H1 (cell line): ENCODE data around the gene COL1A1. TPM values are rescaled to one million over a fixed set of nuclear protein-coding genes. Genes with fewer than 3 reads are reported as not detected.

ENCODE experiments used
- CTCF ChIA-PET: fragments of 300-600 bp; sonication (Branson Sonifier 250); formaldehyde crosslinking; loops from one replicate; lab custom pipeline; 2021; ENCODE audit not compliant: partially characterized antibody; lab: Charles Lee
- POLR2A ChIA-PET: fragments of 300-600 bp; sonication (Branson Sonifier 250); formaldehyde crosslinking; loops from one replicate; lab custom pipeline; 2021; ENCODE audit warnings: inconsistent platforms; ENCODE audit not compliant: partially characterized antibody; lab: Charles Lee
- DNase-seq, 2 experiments: peaks; one replicate each; pipeline versions ENCODE4 v3.0.0 to v3.0.0-alpha.2; 2010 to 2022; ENCODE audit warnings: low spot score in 2 of 2, low read depth in 1 of 2, mixed read lengths in 1 of 2
- FAIRE-seq: peaks from 2 replicates; lab custom pipeline; 2011; peaks lifted over from hg19 to GRCh38; lab: Jason Lieb, UNC
- H2AFZ ChIP-seq: 2 replicates; pipeline ENCODE4 v1.8.1; 2012; ENCODE audit warnings: low read length, inconsistent platforms
- H2AK5ac ChIP-seq: 2 replicates; pipeline ENCODE4 v1.6.1; 2013; ENCODE audit warnings: low read depth, low read length
- H2BK120ac ChIP-seq: replicated peaks from 2 replicates; pipeline ENCODE3; 2013; ENCODE audit warnings: low read depth, low read length, inconsistent platforms
- H2BK12ac ChIP-seq: 2 replicates; pipeline ENCODE4 v1.6.1; 2013; ENCODE audit warnings: low read depth, low read length
- H2BK15ac ChIP-seq: 2 replicates; pipeline ENCODE4 v1.6.1; 2013; ENCODE audit warnings: low read length
- H2BK20ac ChIP-seq: 2 replicates; pipeline ENCODE4 v1.6.1; 2013; ENCODE audit warnings: low read length
- H2BK5ac ChIP-seq: 2 replicates; pipeline ENCODE4 v1.6.1; 2013; ENCODE audit warnings: low read depth, low read length
- H3K14ac ChIP-seq: 2 replicates; pipeline ENCODE4 v1.6.1; 2013; ENCODE audit warnings: inconsistent platforms; ENCODE audit not compliant: insufficient read length
- H3K18ac ChIP-seq: 2 replicates; pipeline ENCODE4 v1.6.1; 2013; ENCODE audit warnings: low read length; ENCODE audit errors: extremely low read depth
- H3K23ac ChIP-seq: 2 replicates; pipeline ENCODE4 v1.6.1; 2013; ENCODE audit warnings: inconsistent platforms; ENCODE audit not compliant: insufficient read length
- H3K23me2 ChIP-seq: 2 replicates; pipeline ENCODE4 v1.6.1; 2013; ENCODE audit warnings: low read depth, low read length
- H3K27ac ChIP-seq: 2 replicates; pipeline ENCODE4 v1.6.1; 2011; ENCODE audit warnings: low read depth, low read length, inconsistent platforms
- H3K27me3 ChIP-seq, 4 experiments: replicated peaks in 1 of 4; 1 replicate in 1 of 4; 2 replicates in 3 of 4; pipeline versions ENCODE4 v1.6.1 to v1.8.1; 2011 to 2013; ENCODE audit warnings: low read length in 3 of 4, mild to moderate bottlenecking in 3 of 4, inconsistent platforms in 2 of 4, mixed read lengths in 2 of 4, moderate library complexity in 1 of 4; ENCODE audit not compliant: control insufficient read depth in 3 of 4, insufficient read depth in 3 of 4; ENCODE audit errors: extremely low read depth in 1 of 4
- H3K36me3 ChIP-seq, 4 experiments: 2 replicates each; pipeline versions ENCODE4 v1.6.1 to v1.8.1; 2011 to 2013; ENCODE audit warnings: mild to moderate bottlenecking in 4 of 4, low read length in 3 of 4, moderate library complexity in 2 of 4, control low read depth in 1 of 4, inconsistent platforms in 1 of 4; ENCODE audit not compliant: insufficient read depth in 4 of 4, control insufficient read depth in 2 of 4
- H3K4ac ChIP-seq: replicated peaks from 2 replicates; pipeline ENCODE3; 2013; ENCODE audit warnings: low read length, low read depth, mixed read lengths, inconsistent platforms; ENCODE audit not compliant: insufficient read length
- H3K4me1 ChIP-seq, 4 experiments: replicated peaks in 1 of 4; 1 replicate in 1 of 4; 2 replicates in 3 of 4; pipeline versions ENCODE4 v1.6.1 to v1.8.1; 2011 to 2013; ENCODE audit warnings: low read length in 3 of 4, inconsistent platforms in 2 of 4, mixed read lengths in 1 of 4; ENCODE audit not compliant: insufficient read depth in 4 of 4, control insufficient read depth in 3 of 4
- H3K4me2 ChIP-seq, 2 experiments: 2 replicates each; pipeline versions ENCODE4 v1.6.1 to v1.8.1; 2011 to 2013; ENCODE audit warnings: low read depth in 2 of 2, low read length in 2 of 2, control low read depth in 1 of 2, inconsistent platforms in 1 of 2, mild to moderate bottlenecking in 1 of 2; ENCODE audit not compliant: insufficient read depth in 1 of 2
- H3K4me3 ChIP-seq, 4 experiments: fragments of 200-600, 300-600 bp in 1 of 4; sonication (generic), shearing (Covaris generic), sonication (Bioruptor Twin) in 1 of 4; 2 replicates each; pipeline versions ENCODE4 v1.5.1 to v1.8.1; 2011 to 2016; ENCODE audit warnings: low read length in 4 of 4, low read depth in 3 of 4, control low read depth in 2 of 4, inconsistent platforms in 2 of 4, mild to moderate bottlenecking in 2 of 4, mixed read lengths in 1 of 4, moderate library complexity in 1 of 4; ENCODE audit not compliant: insufficient read depth in 2 of 4; ENCODE audit errors: extremely low read depth in 1 of 4
- H3K56ac ChIP-seq: replicated peaks from 2 replicates; pipeline ENCODE3; 2013; ENCODE audit warnings: low read depth, mild to moderate bottlenecking, mixed read lengths, low read length, inconsistent platforms; ENCODE audit not compliant: insufficient read length
- H3K79me1 ChIP-seq: 2 replicates; pipeline ENCODE4 v1.6.1; 2013; ENCODE audit warnings: low read depth, low read length, control low read depth
- H3K79me2 ChIP-seq, 2 experiments: 2 replicates each; pipeline versions ENCODE4 v1.6.1 to v1.8.1; 2012 to 2013; ENCODE audit warnings: low read length in 2 of 2, mild to moderate bottlenecking in 2 of 2, inconsistent platforms in 1 of 2; ENCODE audit not compliant: insufficient read depth in 2 of 2, control insufficient read depth in 1 of 2
- H3K9ac ChIP-seq, 4 experiments: replicated peaks in 1 of 4; 1 replicate in 1 of 4; 2 replicates in 3 of 4; pipeline versions ENCODE4 v1.6.1 to v1.8.1; 2011 to 2013; ENCODE audit warnings: low read depth in 3 of 4, low read length in 3 of 4, control low read depth in 2 of 4, mild to moderate bottlenecking in 2 of 4, moderate library complexity in 2 of 4, inconsistent platforms in 1 of 4; ENCODE audit errors: extremely low read depth in 1 of 4
- H3K9me3 ChIP-seq, 2 experiments: 2 replicates each; pipeline versions ENCODE4 v1.6.1 to v1.8.1; 2012 to 2013; ENCODE audit warnings: mild to moderate bottlenecking in 2 of 2, moderate library complexity in 2 of 2, control low read depth in 1 of 2, inconsistent platforms in 1 of 2, low read depth in 1 of 2, low read length in 1 of 2, mixed read lengths in 1 of 2; ENCODE audit not compliant: insufficient read depth in 2 of 2
- H4K20me1 ChIP-seq, 2 experiments: replicated peaks in 1 of 2; 2 replicates each; pipeline versions ENCODE3 to v1.8.1; 2011 to 2013; ENCODE audit warnings: inconsistent platforms in 2 of 2, low read length in 2 of 2, mild to moderate bottlenecking in 1 of 2; ENCODE audit not compliant: insufficient read depth in 2 of 2, control insufficient read depth in 1 of 2
- H4K5ac ChIP-seq: 2 replicates; pipeline ENCODE4 v1.6.1; 2013; ENCODE audit warnings: low read length, low read depth, mixed read lengths, inconsistent platforms; ENCODE audit not compliant: insufficient read length
- H4K8ac ChIP-seq: 2 replicates; pipeline ENCODE4 v1.8.0; 2013; ENCODE audit warnings: mild to moderate bottlenecking, moderate library complexity, low read length, inconsistent platforms; ENCODE audit not compliant: insufficient read depth; ENCODE audit errors: extremely low read depth
- H4K91ac ChIP-seq: replicated peaks from 2 replicates; pipeline ENCODE3; 2013; ENCODE audit warnings: low read length, mixed read lengths, inconsistent platforms; ENCODE audit not compliant: insufficient read length
- KDM1A ChIP-seq: fragments of 200-600, 300-600 bp; sonication (generic); IDR thresholded peaks from 2 replicates; pipeline ENCODE4 v1.7.1; 2016; ENCODE audit warnings: mild to moderate bottlenecking, low read length, borderline replicate concordance
- SRF ChIP-seq: IDR thresholded peaks from 2 replicates; pipeline ENCODE4 v1.6.1; 2011; ENCODE audit warnings: mild to moderate bottlenecking, low read depth, low read length, moderate library complexity
- WGBS, 2 experiments: shearing (Covaris generic) in 1 of 2; methylation state at CpG; one replicate each; pipeline versions ENCODE4 v1.1.6 to v1.1.7; 2013 to 2015; ENCODE audit warnings: low lambda C conversion rate in 2 of 2, mixed read lengths in 2 of 2, inconsistent platforms in 1 of 2, low coverage in 1 of 2, missing lambda C conversion rate in 1 of 2; ENCODE audit not compliant: insufficient replicate concordance in 2 of 2, insufficient coverage in 1 of 2, insufficient read length in 1 of 2; ENCODE audit errors: extremely low coverage in 1 of 2, missing lambda C conversion rate in 1 of 2; 5-methylcytosine and 5-hydroxymethylcytosine counted together
- polyA plus RNA-seq, 7 experiments: library from polyadenylated mRNA; depleted of rRNA in 3 of 7; stranded (reverse) in 5 of 7; unstranded in 2 of 7; fragments of >200 nt in 5 of 7; fragments of 200-250 nt in 2 of 7; gene quantifications; 1 replicate in 5 of 7; 2 replicates in 1 of 7; 4 replicates in 1 of 7; pipeline versions ENCODE4 v1.2.1 to v1.2.3, GENCODE V29; 2011 to 2013; ENCODE audit warnings: missing spikeins in 2 of 7, mixed read lengths in 2 of 7
- total RNA-seq: library from RNA; stranded (reverse); fragmentation: NEBNext Ultra II Directional; extraction: Animal tissue kit (Norgen Biotek cat#: 25700); gene quantifications from 2 replicates; pipeline ENCODE4 v1.2.1, GENCODE V29; 2021

The COL1A1 gene
- total and polyA plus RNA-seq, 2 of the 8 experiments (the other 6 are each of a cell fraction or from before 2014, with no cell fraction given), result 14.1 to 80.4 TPM

- CTCF ChIA-PET, result interaction anchor here (0.8 to 17.0 kb wide), 16 partner anchors 9 to 145 kb away, joined by 3 to 299 read pairs (median 6); partner anchors contain the start of gene COL1A1
- H2BK5ac ChIP-seq, result no peak overlapping the region
- H4K20me1 ChIP-seq, result no peaks in the 10 kb centered on the region
- no peak overlapping the region for H3K4me2 ChIP-seq
- peak; percentile 59; the same call in 1 of the 2 replicates for TF ChIP-seq KDM1A
- TF ChIP-seq SRF, result no peak
- TF ChIP-seq, all 59 proteins: peak for 1
- no peak for DNase-seq
- H3K9me3 ChIP-seq, result no peaks in the 10 kb centered on the region
- FAIRE-seq, result no peak
- H4K8ac ChIP-seq, result no peak overlapping the region
- H2BK20ac ChIP-seq, result no peak overlapping the region
- no peak overlapping the region for H4K91ac ChIP-seq
- no peak overlapping the region for H2BK15ac ChIP-seq
- peaks cover 0 to 6% (median 0%) of the 10 kb centered on the region in 4 experiments; a peak in 2 of 7 replicates for H3K27me3 ChIP-seq
- H3K4me3 ChIP-seq, result no peak overlapping the region
- no peak overlapping the region for H2AFZ ChIP-seq
- H3K79me1 ChIP-seq, result no peaks in the 10 kb centered on the region
- no peak overlapping the region for H3K9ac ChIP-seq
- H3K14ac ChIP-seq, result no peak overlapping the region
- peaks cover 12% of the 10 kb centered on the region for H3K23me2 ChIP-seq
- no peak overlapping the region for H3K56ac ChIP-seq
- no peak overlapping the region for H3K27ac ChIP-seq
- no peak overlapping the region for H3K18ac ChIP-seq
- no peak overlapping the region for H3K23ac ChIP-seq
- H3K36me3 ChIP-seq, result no peaks in the 10 kb centered on the region
- no peak overlapping the region for H3K4ac ChIP-seq
- POLR2A ChIA-PET, result interaction anchor here (1.1 kb wide), 1 partner anchor 33 kb away, joined by 3 read pairs; no protein-coding TSS in a partner anchor
- H3K4me1 ChIP-seq, result peaks cover 0 to 14% (median 12%) of the 10 kb centered on the region in 4 experiments; a peak in 5 of 7 replicates
- no peak overlapping the region for H2BK120ac ChIP-seq
- no peak overlapping the region for H2AK5ac ChIP-seq
- no peak overlapping the region for H4K5ac ChIP-seq
- WGBS, 2 experiments, result 87% methylated on average over 2 of the region's 2 CpGs; no CpG with 5 or more reads in 1 of the 2 experiments
- no peak overlapping the region for H2BK12ac ChIP-seq
- H3K79me2 ChIP-seq, result no peaks in the 10 kb centered on the region
Measured at GRCh38 chr17:50164697-50164988, 36.8 kb downstream of the COL1A1 start.
